Transverse colon (tissue), 4 donors: Measurements from ENCODE around the gene DIAPH3.

Source experiments
- CTCF ChIP-seq, 5 experiments: fragments of 200-600 bp in 3 of 5; fragments of 450-650 bp in 2 of 5; sonication (generic) in 3 of 5; IDR thresholded peaks; 1 replicate in 2 of 5; 2 replicates in 3 of 5; pipeline ENCODE4 v1.5.1; 2016 to 2017; ENCODE audit warnings: antibody characterized with exemption in 5 of 5, inconsistent platforms in 3 of 5, mild to moderate bottlenecking in 2 of 5, moderate library complexity in 1 of 5
- POLR2AphosphoS5 ChIP-seq, 3 donors: sonication (generic); formaldehyde crosslinking; IDR thresholded peaks; one replicate each; pipeline ENCODE4 v1.6.1; 2016; ENCODE audit warnings: antibody characterized with exemption in 3 of 3

- no peak for TF ChIP-seq POLR2AphosphoS5 (IDR thresholded peaks at IDR 0.05)
- no peak for TF ChIP-seq CTCF (IDR thresholded peaks at IDR 0.05)
Measured at GRCh38 chr13:59681636-59682311, 482.0 kb downstream of the DIAPH3 start.
